ENCODE data around the gene DCTN5.

DNA sequence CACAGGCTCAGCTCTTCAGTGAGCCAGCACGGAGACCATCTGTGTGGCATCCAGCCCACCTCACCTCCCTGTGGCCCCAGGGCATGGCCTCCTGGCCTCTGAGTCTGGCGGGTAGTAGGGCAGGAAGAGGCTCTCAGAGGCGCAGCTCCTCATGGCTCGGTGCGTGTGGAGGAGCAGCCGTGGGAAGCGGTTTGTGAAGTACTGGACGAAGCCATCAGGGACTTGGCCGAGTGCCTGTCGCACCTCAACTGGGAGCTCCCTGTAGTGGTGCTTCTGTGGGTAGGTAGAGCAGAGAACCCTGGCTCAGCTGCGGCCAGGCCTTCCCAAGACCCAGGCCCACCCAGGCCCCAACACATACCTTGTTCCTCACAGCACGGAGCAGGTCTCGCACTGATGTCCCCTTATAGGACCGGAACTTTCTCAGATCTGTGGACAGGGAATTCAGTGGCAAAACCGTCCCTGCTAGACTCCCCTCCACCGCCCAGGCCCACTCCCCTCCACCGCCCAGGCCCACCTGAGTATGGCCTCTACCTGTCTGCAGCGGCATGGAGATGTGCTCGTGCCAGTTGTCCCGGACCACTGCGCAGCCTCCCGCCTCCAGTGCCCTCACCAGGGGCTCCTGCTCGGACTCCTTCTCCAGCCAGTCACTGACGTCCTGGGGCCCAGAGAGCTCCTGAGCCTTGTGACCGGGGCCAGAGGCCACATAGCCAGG lies 49.7 kb downstream of the DCTN5 start:
- TF ChIP-seq EZH2 (IDR thresholded peaks at IDR 0.05; ENCODE audit: insufficient read depth, poor library complexity, severe bottlenecking): no peak
- TF ChIP-seq EZH2phosphoT487 (IDR thresholded peaks at IDR 0.05; ENCODE audit: insufficient read depth, low read depth): no peak
